Coronary artery (tissue), 2 donors: ENCODE measurements around the gene C11orf87.

Experiments used
- DNase-seq: peaks from one replicate; pipeline ENCODE4 v3.0.0-alpha.2; 2017; ENCODE audit warnings: low spot score
- H3K27ac ChIP-seq, 2 donors: fragments of 200-600 bp; sonication (generic); one replicate each; pipeline ENCODE4 v1.5.1; 2016 to 2019
- H3K4me3 ChIP-seq: fragments of 200-600 bp; sonication (generic); 2 replicates; pipeline ENCODE4 v1.5.1; 2016; ENCODE audit warnings: mild to moderate bottlenecking, moderate library complexity
- CTCF ChIP-seq: fragments of 200-600 bp; sonication (generic); IDR thresholded peaks from one replicate; pipeline ENCODE4 v1.5.1; 2019; ENCODE audit warnings: antibody characterized with exemption

C11orf87 gene

GRCh38 chr11:109435121-109435742, 13.2 kb downstream of the C11orf87 start:
- TF ChIP-seq CTCF, result no peak
- no peak overlapping the region for H3K27ac ChIP-seq
- H3K4me3 ChIP-seq, result no peak overlapping the region
- no peak for DNase-seq

- Histone ChIP-seq H3K27ac (no peak overlapping the region), H3K4me3 (no peak overlapping the region)
- no peak for DNase-seq
- no peak for TF ChIP-seq CTCF
Measured at GRCh38 chr11:109439684-109440083, 17.7 kb downstream of the C11orf87 start.

GRCh38 chr11:109443052-109443451, 21.1 kb downstream of the C11orf87 start:
- Histone ChIP-seq H3K4me3 (no peak overlapping the region), H3K27ac (no peak overlapping the region)
- no peak for DNase-seq
- no peak for TF ChIP-seq CTCF

GRCh38 chr11:109454857-109455256, 32.9 kb downstream of the C11orf87 start:
- Histone ChIP-seq H3K27ac (no peak overlapping the region), H3K4me3 (no peak overlapping the region)
- DNase-seq, result no peak
- TF ChIP-seq CTCF, result no peak
